H1 (cell line): Measurements from ENCODE around the gene RRM1. TPM values are rescaled to one million over a fixed set of nuclear protein-coding genes. Genes with fewer than 3 reads are reported as not detected.

Experiments
- CTCF ChIA-PET: fragments of 300-600 bp; sonication (Branson Sonifier 250); formaldehyde crosslinking; loops from one replicate; lab custom pipeline; 2021; ENCODE audit not compliant: partially characterized antibody; lab: Charles Lee
- POLR2A ChIA-PET: fragments of 300-600 bp; sonication (Branson Sonifier 250); formaldehyde crosslinking; loops from one replicate; lab custom pipeline; 2021; ENCODE audit warnings: inconsistent platforms; ENCODE audit not compliant: partially characterized antibody; lab: Charles Lee
- DNase-seq, 2 experiments: peaks; one replicate each; pipeline versions ENCODE4 v3.0.0 to v3.0.0-alpha.2; 2010 to 2022; ENCODE audit warnings: low spot score in 2 of 2, low read depth in 1 of 2, mixed read lengths in 1 of 2
- FAIRE-seq: peaks from 2 replicates; lab custom pipeline; 2011; peaks lifted over from hg19 to GRCh38; lab: Jason Lieb, UNC
- H2AFZ ChIP-seq: 2 replicates; pipeline ENCODE4 v1.8.1; 2012; ENCODE audit warnings: low read length, inconsistent platforms
- H2AK5ac ChIP-seq: 2 replicates; pipeline ENCODE4 v1.6.1; 2013; ENCODE audit warnings: low read depth, low read length
- H2BK120ac ChIP-seq: replicated peaks from 2 replicates; pipeline ENCODE3; 2013; ENCODE audit warnings: low read depth, low read length, inconsistent platforms
- H2BK12ac ChIP-seq: 2 replicates; pipeline ENCODE4 v1.6.1; 2013; ENCODE audit warnings: low read depth, low read length
- H2BK15ac ChIP-seq: 2 replicates; pipeline ENCODE4 v1.6.1; 2013; ENCODE audit warnings: low read length
- H2BK20ac ChIP-seq: 2 replicates; pipeline ENCODE4 v1.6.1; 2013; ENCODE audit warnings: low read length
- H2BK5ac ChIP-seq: 2 replicates; pipeline ENCODE4 v1.6.1; 2013; ENCODE audit warnings: low read depth, low read length
- H3K14ac ChIP-seq: 2 replicates; pipeline ENCODE4 v1.6.1; 2013; ENCODE audit warnings: inconsistent platforms; ENCODE audit not compliant: insufficient read length
- H3K18ac ChIP-seq: 2 replicates; pipeline ENCODE4 v1.6.1; 2013; ENCODE audit warnings: low read length; ENCODE audit errors: extremely low read depth
- H3K23ac ChIP-seq: 2 replicates; pipeline ENCODE4 v1.6.1; 2013; ENCODE audit warnings: inconsistent platforms; ENCODE audit not compliant: insufficient read length
- H3K23me2 ChIP-seq: 2 replicates; pipeline ENCODE4 v1.6.1; 2013; ENCODE audit warnings: low read depth, low read length
- H3K27ac ChIP-seq: 2 replicates; pipeline ENCODE4 v1.6.1; 2011; ENCODE audit warnings: low read depth, low read length, inconsistent platforms
- H3K27me3 ChIP-seq, 4 experiments: replicated peaks in 1 of 4; 1 replicate in 1 of 4; 2 replicates in 3 of 4; pipeline versions ENCODE4 v1.6.1 to v1.8.1; 2011 to 2013; ENCODE audit warnings: low read length in 3 of 4, mild to moderate bottlenecking in 3 of 4, inconsistent platforms in 2 of 4, mixed read lengths in 2 of 4, moderate library complexity in 1 of 4; ENCODE audit not compliant: control insufficient read depth in 3 of 4, insufficient read depth in 3 of 4; ENCODE audit errors: extremely low read depth in 1 of 4
- H3K36me3 ChIP-seq, 4 experiments: 2 replicates each; pipeline versions ENCODE4 v1.6.1 to v1.8.1; 2011 to 2013; ENCODE audit warnings: mild to moderate bottlenecking in 4 of 4, low read length in 3 of 4, moderate library complexity in 2 of 4, control low read depth in 1 of 4, inconsistent platforms in 1 of 4; ENCODE audit not compliant: insufficient read depth in 4 of 4, control insufficient read depth in 2 of 4
- H3K4ac ChIP-seq: replicated peaks from 2 replicates; pipeline ENCODE3; 2013; ENCODE audit warnings: low read length, low read depth, mixed read lengths, inconsistent platforms; ENCODE audit not compliant: insufficient read length
- H3K4me1 ChIP-seq, 4 experiments: replicated peaks in 1 of 4; 1 replicate in 1 of 4; 2 replicates in 3 of 4; pipeline versions ENCODE4 v1.6.1 to v1.8.1; 2011 to 2013; ENCODE audit warnings: low read length in 3 of 4, inconsistent platforms in 2 of 4, mixed read lengths in 1 of 4; ENCODE audit not compliant: insufficient read depth in 4 of 4, control insufficient read depth in 3 of 4
- H3K4me2 ChIP-seq, 2 experiments: 2 replicates each; pipeline versions ENCODE4 v1.6.1 to v1.8.1; 2011 to 2013; ENCODE audit warnings: low read depth in 2 of 2, low read length in 2 of 2, control low read depth in 1 of 2, inconsistent platforms in 1 of 2, mild to moderate bottlenecking in 1 of 2; ENCODE audit not compliant: insufficient read depth in 1 of 2
- H3K4me3 ChIP-seq, 4 experiments: fragments of 200-600, 300-600 bp in 1 of 4; sonication (generic), shearing (Covaris generic), sonication (Bioruptor Twin) in 1 of 4; 2 replicates each; pipeline versions ENCODE4 v1.5.1 to v1.8.1; 2011 to 2016; ENCODE audit warnings: low read length in 4 of 4, low read depth in 3 of 4, control low read depth in 2 of 4, inconsistent platforms in 2 of 4, mild to moderate bottlenecking in 2 of 4, mixed read lengths in 1 of 4, moderate library complexity in 1 of 4; ENCODE audit not compliant: insufficient read depth in 2 of 4; ENCODE audit errors: extremely low read depth in 1 of 4
- H3K56ac ChIP-seq: replicated peaks from 2 replicates; pipeline ENCODE3; 2013; ENCODE audit warnings: low read depth, mild to moderate bottlenecking, mixed read lengths, low read length, inconsistent platforms; ENCODE audit not compliant: insufficient read length
- H3K79me1 ChIP-seq: 2 replicates; pipeline ENCODE4 v1.6.1; 2013; ENCODE audit warnings: low read depth, low read length, control low read depth
- H3K79me2 ChIP-seq, 2 experiments: 2 replicates each; pipeline versions ENCODE4 v1.6.1 to v1.8.1; 2012 to 2013; ENCODE audit warnings: low read length in 2 of 2, mild to moderate bottlenecking in 2 of 2, inconsistent platforms in 1 of 2; ENCODE audit not compliant: insufficient read depth in 2 of 2, control insufficient read depth in 1 of 2
- H3K9ac ChIP-seq, 4 experiments: replicated peaks in 1 of 4; 1 replicate in 1 of 4; 2 replicates in 3 of 4; pipeline versions ENCODE4 v1.6.1 to v1.8.1; 2011 to 2013; ENCODE audit warnings: low read depth in 3 of 4, low read length in 3 of 4, control low read depth in 2 of 4, mild to moderate bottlenecking in 2 of 4, moderate library complexity in 2 of 4, inconsistent platforms in 1 of 4; ENCODE audit errors: extremely low read depth in 1 of 4
- H3K9me3 ChIP-seq, 2 experiments: 2 replicates each; pipeline versions ENCODE4 v1.6.1 to v1.8.1; 2012 to 2013; ENCODE audit warnings: mild to moderate bottlenecking in 2 of 2, moderate library complexity in 2 of 2, control low read depth in 1 of 2, inconsistent platforms in 1 of 2, low read depth in 1 of 2, low read length in 1 of 2, mixed read lengths in 1 of 2; ENCODE audit not compliant: insufficient read depth in 2 of 2
- H4K20me1 ChIP-seq, 2 experiments: replicated peaks in 1 of 2; 2 replicates each; pipeline versions ENCODE3 to v1.8.1; 2011 to 2013; ENCODE audit warnings: inconsistent platforms in 2 of 2, low read length in 2 of 2, mild to moderate bottlenecking in 1 of 2; ENCODE audit not compliant: insufficient read depth in 2 of 2, control insufficient read depth in 1 of 2
- H4K5ac ChIP-seq: 2 replicates; pipeline ENCODE4 v1.6.1; 2013; ENCODE audit warnings: low read length, low read depth, mixed read lengths, inconsistent platforms; ENCODE audit not compliant: insufficient read length
- H4K8ac ChIP-seq: 2 replicates; pipeline ENCODE4 v1.8.0; 2013; ENCODE audit warnings: mild to moderate bottlenecking, moderate library complexity, low read length, inconsistent platforms; ENCODE audit not compliant: insufficient read depth; ENCODE audit errors: extremely low read depth
- H4K91ac ChIP-seq: replicated peaks from 2 replicates; pipeline ENCODE3; 2013; ENCODE audit warnings: low read length, mixed read lengths, inconsistent platforms; ENCODE audit not compliant: insufficient read length
- ASH2L ChIP-seq: fragments of 200-600, 300-600 bp; sonication (generic); IDR thresholded peaks from one replicate; pipeline ENCODE4 v1.7.1; 2017; ENCODE audit warnings: low read length
- CTCF ChIP-seq, 3 experiments: IDR thresholded peaks; 1 replicate in 2 of 3; 2 replicates in 1 of 3; pipeline versions ENCODE4 v1.5.1 to v1.6.1; 2011; ENCODE audit warnings: low read length in 3 of 3, mild to moderate bottlenecking in 3 of 3, inconsistent platforms in 2 of 3, low read depth in 1 of 3, moderate library complexity in 1 of 3; ENCODE audit not compliant: insufficient read depth in 1 of 3; ENCODE audit errors: control extremely low read depth in 1 of 3
- TAF1 ChIP-seq: IDR thresholded peaks from 2 replicates; pipeline ENCODE4 v1.6.1; 2011; ENCODE audit warnings: mild to moderate bottlenecking, low read depth, low read length
- ZNF274 ChIP-seq: IDR thresholded peaks from 2 replicates; pipeline ENCODE4 v1.7.0; 2012; ENCODE audit warnings: low read length, borderline replicate concordance; ENCODE audit errors: extremely low read depth
- polyA plus RNA-seq, 7 experiments: library from polyadenylated mRNA; depleted of rRNA in 3 of 7; stranded (reverse) in 5 of 7; unstranded in 2 of 7; fragments of >200 nt in 5 of 7; fragments of 200-250 nt in 2 of 7; gene quantifications; 1 replicate in 5 of 7; 2 replicates in 1 of 7; 4 replicates in 1 of 7; pipeline versions ENCODE4 v1.2.1 to v1.2.3, GENCODE V29; 2011 to 2013; ENCODE audit warnings: missing spikeins in 2 of 7, mixed read lengths in 2 of 7
- total RNA-seq: library from RNA; stranded (reverse); fragmentation: NEBNext Ultra II Directional; extraction: Animal tissue kit (Norgen Biotek cat#: 25700); gene quantifications from 2 replicates; pipeline ENCODE4 v1.2.1, GENCODE V29; 2021

RRM1 gene
- total and polyA plus RNA-seq, 2 of the 8 experiments (the other 6 are each of a cell fraction or from before 2014, with no cell fraction given): 63.6 to 126 TPM

- Histone ChIP-seq H2BK120ac (no peak overlapping the region), H2BK5ac (no peak overlapping the region), H3K4me2 (no peak overlapping the region), H3K27me3 (no peaks in the 10 kb centered on the region), H2AFZ (no peak overlapping the region), H3K4me3 (no peak overlapping the region), H2BK15ac (no peak overlapping the region), H3K23me2 (no peaks in the 10 kb centered on the region; the same call in 1 of the 2 replicates), H3K56ac (no peak overlapping the region), H3K79me1 (no peaks in the 10 kb centered on the region), H3K23ac (no peak overlapping the region), H3K4ac (no peak overlapping the region), H3K18ac (no peak overlapping the region), H3K9me3 (no peaks in the 10 kb centered on the region), H4K8ac (no peak overlapping the region), H2BK20ac (no peak overlapping the region), H2AK5ac (no peak overlapping the region), H4K91ac (no peak overlapping the region), H3K14ac (no peak overlapping the region), H3K36me3 (no peaks in the 10 kb centered on the region), H3K79me2 (no peaks in the 10 kb centered on the region), H3K9ac (no peak overlapping the region), H3K27ac (no peak overlapping the region), H4K5ac (no peak overlapping the region), H4K20me1 (no peaks in the 10 kb centered on the region), H2BK12ac (no peak overlapping the region), H3K4me1 (no peaks in the 10 kb centered on the region)
- no peak for TF ChIP-seq TAF1
- TF ChIP-seq ASH2L: no peak
- TF ChIP-seq CTCF (IDR thresholded peaks at IDR 0.05; ENCODE audit: control extremely low read depth in 1 of 3, insufficient read depth in 1 of 3, low read depth in 1 of 3, low read length in 3 of 3): no peak
- no peak for TF ChIP-seq ZNF274
- DNase-seq (no peak), FAIRE-seq (no peak)
- ChIA-PET POLR2A (no interaction called here), CTCF (interaction anchor here (1.3 kb wide), 1 partner anchor 30 kb away, joined by 5 read pairs; no protein-coding TSS in a partner anchor)
Observed at GRCh38 chr11:4156571-4156970, 62.0 kb downstream of the RRM1 start.
